ENCODE data around the gene CSNK1G2.

GRCh38 chr19:1999856-2000515, 59.0 kb downstream of the CSNK1G2 start:
- no peak for TF ChIP-seq TAF1 (IDR thresholded peaks at IDR 0.05; ENCODE audit: low read depth, low read length)
- no peak for TF ChIP-seq POLR2AphosphoS5 (IDR thresholded peaks at IDR 0.05; ENCODE audit: low read depth, low read length)
- no peak for TF ChIP-seq PAX5 (IDR thresholded peaks at IDR 0.05; ENCODE audit: insufficient read depth, low read length, severe bottlenecking)

Data from GM12891 (cell line).